CD4-positive, alpha-beta T cell treated with Interleukin-4 for 4 hours (primary cell): ENCODE measurements around the gene AFF1.
"Not testable (repeated sequence)": the region's sequence is repeated elsewhere in the genome, so short reads cannot be mapped to it uniquely, and the experiment has no call there.

Experiments
- DNase-seq: peaks from one replicate; pipeline ENCODE4 v3.0.0-alpha.2; 2020

AFF1 gene

DNA sequence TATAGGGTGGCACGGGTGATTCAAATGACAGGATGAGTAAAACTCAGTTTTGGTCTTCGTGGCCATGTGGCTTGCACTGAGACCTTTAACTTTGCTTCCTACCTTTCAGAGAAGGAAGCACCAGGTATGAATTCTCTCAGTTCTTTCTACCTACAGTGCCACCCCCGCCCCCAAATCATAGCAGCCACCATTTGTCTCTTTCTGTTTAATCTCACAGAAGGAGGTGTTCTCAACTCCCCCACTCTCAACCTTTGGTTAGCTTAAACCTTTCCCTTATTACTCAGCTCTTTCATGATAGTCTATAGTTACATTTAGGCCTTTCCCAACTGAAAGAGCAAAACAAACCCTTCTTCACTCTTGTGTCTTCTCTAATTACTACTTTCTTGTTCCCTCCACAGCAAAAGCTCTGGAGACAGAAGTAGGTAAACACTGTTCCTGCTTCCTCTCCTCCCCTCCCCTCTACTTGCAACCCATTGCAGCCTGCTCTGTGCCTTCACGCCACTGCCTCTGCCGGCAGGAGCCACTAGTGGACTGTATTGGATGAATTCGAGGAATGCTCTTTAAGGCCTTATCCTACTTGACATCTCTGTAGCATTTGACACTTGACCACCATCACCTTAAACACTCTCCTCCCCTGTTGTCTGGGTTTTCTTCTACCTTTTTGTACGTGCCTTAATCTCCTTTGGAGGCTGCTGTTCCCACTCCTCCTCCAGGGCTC, 123.7 kb downstream of the AFF1 start:
- DNase-seq = peak; percentile 68

DNA sequence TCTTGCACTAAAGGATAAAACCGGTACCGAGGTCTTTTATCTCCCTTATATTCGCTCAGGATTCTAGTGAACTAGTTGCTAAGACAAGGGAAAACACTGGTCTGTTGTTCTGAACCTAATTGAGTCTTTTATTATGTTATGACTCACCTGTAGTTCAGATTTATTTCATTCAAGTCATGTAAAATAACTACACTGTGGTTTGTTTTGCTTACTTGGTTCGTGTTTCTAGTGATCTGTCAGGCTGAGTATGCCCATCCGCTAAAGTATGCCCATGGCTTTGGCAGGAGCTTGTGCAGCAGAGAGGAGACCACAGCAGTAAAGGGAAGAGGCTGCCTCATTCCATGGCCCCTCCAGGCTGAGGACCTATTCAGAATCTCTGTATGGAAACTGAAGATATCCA, 126.1 kb downstream of the AFF1 start:
- peak; percentile 56 for DNase-seq

DNA sequence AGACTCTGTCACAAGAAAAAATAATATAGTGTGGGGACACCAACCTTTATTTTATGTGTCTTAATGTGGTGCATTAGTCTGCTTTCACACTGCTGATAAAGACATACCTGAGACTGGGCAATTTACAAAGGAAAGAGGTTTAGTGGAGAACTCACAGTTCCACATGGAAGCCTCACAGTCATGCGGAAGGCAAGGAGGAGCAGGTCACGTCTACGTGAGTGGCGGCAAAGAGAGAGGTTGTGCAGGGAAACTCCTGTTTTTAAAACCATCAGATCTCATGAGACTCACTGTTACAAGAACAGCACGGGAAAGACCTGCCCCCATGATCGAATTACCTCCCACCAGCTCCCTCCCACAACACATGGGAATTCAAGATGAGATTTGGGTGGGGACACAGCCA, 130.2 kb downstream of the AFF1 start:
- no peak for DNase-seq

DNA sequence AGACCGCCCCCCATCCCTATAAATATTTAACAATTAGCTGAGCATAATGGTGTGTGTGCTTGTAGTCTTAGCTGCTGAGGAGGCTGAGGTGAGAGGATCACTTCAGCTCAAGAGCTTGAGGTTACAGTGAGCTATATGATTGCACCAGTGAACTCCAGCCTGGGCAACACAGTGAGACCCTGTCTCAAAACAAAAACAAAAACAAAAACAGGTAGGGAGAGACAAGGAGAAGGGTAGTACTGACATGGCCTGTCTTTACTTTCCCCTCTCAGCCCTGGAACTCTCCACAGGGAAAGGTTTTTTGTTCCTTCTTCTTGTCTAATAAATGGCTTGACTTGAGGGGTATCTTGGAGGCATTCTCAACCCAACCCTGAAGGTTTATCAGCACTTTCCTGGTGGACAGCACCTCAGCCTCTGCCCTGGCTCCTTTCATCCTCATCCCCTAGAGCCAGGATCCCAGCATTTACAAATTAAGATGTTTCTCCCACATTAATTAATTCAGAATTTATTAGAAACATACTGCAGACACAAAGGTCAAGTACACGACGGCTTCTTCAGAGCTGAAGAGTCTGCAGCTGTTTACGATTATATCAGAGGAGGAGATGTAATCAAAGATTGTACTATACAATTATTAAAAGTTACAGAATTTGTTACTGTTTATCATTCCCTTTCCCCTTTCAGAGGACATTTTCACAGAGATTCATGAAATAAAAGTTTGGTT, 131.8 kb downstream of the AFF1 start:
- no peak for DNase-seq

DNA sequence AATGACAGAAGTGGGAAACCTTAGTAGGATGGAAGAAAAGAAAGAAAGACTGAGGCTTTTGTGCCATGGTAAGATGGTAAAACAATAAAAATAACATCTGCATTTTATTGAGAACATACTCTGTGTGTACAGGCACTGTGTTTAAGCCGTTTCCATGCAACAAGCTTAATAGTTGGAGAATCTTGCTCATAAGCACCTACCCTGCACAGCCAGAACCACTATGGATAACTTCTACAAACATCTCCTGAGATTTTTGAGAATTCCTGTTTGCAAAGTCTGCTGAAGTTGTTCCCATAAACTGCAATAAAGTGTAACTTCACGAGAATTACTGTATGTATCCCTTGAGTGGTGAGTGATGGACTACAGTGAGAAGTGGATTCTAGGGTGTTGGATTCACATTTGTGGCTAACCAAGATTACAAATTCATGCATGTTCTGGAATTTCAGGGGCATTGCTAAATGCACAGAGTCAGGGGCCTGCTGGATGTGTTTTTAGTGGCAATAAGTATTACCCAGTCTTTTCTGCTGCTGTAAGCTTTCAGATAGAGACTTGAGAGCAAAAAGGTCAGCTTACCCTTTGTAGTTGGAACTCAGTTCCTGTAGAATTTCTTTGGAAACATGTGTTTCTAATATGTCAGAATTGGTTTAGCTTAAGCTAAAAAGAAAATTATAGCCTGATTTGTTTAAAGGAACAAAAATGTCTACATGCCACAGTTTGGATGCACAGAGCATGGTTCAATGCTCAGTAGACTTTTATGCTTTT, 132.5 kb downstream of the AFF1 start:
- DNase-seq = no peak

DNA sequence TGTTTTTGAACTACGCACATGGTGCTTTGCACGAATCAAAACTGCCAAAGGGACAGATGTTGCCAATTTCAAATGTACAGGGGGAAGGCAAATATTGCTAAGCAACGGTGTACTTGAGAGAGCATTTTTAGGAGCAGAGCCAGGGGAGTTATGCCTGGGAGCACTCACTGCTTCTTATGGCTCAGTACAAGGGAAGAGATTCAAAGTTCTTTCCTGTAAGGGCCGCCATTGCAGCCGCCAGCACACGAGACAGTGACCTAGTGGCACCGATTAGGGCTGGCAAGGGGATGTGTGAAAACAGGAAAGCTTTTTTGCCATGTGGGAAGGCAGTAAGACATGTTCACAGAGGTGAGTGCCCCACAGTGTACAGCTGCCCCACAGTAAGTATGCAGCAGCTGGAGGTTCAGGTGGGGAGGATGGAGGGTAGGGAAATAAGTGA, 133.8 kb downstream of the AFF1 start:
- no peak for DNase-seq

DNA sequence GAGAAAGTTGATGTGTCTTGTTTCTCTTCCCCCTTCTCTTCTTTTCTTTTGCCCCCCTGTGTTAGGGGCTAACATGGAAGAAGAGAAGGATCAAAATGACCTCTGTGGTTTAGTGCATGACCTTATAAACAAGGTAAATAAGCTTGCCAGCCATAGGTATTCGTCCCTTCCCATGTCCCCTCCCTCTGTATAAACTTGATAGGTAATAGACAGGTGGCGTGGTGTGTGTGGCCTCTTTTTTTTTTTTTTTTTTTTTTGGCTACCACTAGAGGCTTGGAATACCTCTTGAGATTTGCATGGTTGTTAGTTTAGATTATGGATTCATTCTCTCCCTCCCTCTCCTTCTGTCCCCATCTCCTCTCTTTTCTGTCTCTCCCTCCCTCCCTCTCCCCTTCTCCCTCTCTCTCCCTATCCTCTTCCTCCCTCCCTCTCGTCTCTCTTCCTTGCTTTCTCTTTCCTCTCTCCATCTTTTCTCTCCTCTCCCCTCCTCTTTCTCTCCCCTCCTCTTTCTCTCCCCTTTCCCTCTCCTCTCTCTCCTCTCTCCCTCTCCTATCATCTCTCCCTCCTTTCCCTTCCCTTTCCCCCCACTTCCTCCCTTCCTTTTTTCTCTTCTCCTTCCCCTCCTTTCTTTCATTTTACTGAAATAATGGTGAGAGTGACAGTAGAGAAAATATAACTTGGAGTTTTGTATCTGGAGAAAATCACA, 134.4 kb downstream of the AFF1 start:
- no peak for DNase-seq

DNA sequence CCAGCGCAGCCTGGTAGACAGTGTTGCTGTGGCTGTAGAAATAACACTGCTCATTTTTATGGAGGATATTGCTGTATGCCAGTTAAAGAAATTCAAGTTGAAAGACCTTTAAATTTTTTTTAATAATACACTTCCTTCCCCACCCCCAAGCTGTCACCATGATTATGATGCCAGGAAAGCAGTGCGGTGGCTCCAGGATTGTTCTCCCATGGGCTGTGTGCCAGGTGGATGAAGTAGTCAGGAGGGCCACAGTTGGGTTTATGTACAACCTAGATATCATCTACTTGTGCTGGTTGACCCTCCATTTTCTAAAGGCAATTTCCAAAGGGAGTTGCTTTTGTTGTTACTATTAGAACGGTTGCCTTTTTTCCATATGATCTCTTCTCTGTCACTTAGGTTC, 136.6 kb downstream of the AFF1 start:
- no peak for DNase-seq

DNA sequence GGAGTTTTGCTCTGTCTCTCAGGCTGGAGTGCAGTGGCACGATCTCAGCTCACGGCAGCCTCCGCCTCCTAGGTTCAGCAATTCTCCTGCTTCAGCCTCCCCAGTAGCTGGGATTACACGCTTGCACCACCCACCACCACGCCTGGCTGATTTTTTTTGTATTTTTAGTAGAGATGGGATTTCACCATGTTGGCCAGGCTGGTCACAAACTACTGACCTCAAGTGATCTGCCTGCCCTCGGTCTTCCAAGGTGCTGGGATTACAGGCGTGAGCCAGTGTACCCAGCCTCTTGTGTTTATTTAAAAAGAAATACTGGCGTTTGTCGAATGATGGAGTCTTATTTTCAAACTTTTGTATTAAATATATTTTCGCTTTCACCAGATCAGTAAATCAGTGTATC, 137.7 kb downstream of the AFF1 start:
- not testable (repeated sequence) for DNase-seq

DNA sequence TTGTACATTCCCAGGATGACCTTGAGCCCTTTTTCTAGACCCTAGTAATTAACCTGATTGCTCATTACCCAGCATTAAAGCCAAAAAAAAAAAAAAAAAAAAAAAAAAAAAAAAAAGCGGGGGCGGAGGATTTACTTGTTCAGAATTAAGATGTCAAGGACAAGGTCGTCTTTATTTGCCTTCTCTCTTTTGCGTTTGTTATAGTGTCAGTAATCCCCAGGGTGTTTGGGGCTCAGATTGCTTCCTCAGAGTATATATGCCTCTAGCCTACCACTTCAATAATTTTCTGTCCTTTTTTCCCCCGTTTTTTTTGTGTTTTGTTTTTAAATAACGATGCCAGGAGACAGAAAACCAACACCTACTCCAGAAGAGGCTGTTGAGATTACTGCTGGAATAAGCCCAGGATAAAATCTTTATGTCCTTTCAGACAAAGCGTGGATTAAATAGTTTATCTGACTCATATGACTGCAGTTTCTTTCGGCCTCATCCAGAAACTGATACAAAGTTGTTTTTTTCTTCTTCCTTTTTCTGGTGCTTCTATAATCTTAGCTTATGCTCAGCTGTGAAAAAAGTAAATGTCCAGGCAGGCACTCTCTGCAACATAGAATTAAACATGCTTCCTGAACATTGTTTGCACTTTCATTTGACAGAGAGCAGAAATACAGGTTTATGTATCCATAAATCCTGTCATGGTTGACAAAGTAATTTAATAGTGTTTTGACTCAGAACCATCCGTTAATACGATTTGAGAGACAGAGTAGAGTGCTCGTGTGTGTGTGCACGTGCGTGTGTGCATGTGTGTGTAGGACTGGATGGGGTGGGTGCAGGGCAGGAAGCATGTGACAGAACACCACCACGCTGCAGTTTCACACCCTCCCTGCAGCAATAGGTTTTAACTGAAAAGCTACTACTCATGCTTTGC, 138.6 kb downstream of the AFF1 start:
- peak; percentile 70 for DNase-seq

DNA sequence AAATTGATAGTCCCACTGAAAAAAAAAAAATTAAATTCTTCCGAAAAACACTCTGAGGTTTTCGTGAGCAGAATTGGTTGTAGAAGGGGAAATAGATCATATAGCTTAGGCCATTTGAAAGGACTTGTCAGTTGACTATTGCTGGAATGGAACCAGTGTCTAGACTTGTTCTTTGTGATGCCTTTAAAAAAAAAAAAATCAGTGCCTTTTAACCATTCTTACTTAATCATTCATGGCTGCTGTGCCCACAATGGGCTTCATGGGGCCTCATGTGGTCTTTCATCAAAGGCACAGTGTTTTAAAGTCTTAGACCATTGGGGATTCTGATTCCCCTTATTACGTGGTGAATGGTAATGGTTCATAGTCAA, 139.3 kb downstream of the AFF1 start:
- DNase-seq = no peak

DNA sequence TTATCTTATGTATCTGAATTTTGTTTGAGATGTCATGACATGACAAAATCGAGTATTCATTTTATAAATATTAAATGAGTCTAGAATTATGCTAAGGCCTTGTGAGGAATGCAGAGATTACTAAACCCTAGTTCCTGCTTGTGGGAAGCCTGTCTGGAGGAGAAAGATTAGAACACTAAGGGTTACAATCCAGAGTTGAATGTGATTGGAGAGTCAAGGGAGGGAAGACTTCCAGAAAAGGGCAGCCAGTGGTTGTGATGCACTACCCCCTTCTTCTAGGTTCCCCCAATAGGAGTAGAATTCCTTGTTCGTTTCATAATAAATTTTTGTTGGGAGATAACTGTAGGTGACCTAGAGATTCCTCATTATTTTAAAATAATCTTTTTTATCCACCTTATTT, 141.1 kb downstream of the AFF1 start:
- DNase-seq = no peak

DNA sequence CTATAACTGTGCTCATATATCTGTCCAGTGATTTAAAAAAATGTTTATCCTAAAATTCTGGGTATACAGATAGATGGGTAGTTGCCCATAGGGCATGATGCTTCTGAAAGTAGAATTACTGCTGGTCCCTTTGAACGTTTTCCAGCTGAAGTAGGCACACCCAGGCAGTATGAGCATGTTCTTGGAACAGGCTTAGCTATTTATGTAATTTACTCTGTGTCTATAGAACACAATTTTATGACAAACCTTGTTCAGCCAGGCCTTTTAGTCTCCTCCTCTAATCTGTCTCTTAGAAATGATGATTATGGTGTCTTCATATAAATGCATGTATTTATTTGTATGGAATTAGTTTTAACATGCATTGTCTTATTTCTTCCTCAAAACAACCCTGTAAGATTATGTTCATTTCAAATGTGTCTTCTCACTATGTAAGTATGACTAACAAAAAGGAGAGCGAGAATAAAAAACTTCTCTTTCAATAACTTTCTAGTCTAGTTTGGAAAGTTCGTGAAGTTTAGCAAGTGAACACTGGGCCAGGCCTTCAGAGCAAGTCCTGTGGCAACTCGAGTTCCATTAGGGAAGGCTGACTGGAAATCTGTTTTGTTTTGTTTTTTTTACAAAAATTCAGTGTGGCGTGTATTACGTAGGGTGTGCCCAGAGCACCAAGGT, 142.0 kb downstream of the AFF1 start:
- no peak for DNase-seq

DNA sequence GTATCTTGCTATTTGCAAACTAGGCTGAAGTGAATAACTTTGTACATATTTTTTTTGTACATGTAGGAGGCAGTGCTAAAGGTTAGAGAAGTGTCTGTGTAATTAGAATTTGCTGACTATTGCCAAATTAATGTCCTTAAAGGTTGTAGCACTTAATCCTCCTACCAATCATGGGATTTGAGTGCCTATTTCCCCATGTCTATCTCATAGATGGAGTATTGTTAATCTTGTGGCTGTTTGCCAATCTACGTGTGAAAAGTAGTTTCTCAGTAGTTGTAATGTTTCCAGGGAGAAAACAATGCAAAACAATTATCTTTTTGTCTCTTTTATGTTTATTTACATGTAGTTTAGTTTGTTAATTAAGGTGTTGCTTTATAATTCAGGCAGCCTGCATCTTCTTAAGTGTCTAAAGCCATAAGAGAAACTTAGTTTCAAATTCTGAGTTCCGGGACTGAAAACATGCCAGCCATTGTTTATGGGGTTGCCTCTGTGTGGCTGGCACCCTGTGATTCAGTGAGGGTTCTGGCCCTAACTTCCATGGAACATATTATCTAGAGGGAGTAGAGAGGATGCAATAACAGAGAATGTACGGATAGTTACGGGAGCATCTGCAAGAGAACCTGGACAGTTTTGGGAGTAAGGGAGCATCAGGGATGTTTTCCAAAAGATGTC, 143.2 kb downstream of the AFF1 start:
- DNase-seq = no peak

DNA sequence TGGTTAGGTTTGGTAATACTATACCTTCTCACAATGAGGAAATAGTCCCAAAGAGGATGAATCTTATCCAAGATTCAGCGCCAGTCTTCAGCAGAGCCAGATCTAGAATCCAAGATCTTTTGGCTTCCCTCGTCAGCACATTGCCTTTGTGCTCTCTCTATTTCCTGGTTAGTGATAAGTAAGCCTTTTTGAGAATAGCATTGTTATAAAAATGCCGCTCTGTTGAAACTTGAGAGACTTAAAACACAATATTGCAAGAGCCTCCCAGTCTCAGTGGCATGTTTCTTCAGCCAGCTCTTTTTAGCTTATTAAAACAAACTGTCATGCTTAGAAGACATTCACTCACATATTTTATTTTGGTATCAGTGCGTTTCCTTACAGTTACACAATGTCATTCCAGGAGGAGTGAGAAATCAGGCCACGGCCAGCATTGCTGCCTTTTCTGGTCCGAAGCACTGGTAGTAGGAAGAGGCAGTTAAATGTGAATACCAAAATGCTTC, 144.2 kb downstream of the AFF1 start:
- no peak for DNase-seq

DNA sequence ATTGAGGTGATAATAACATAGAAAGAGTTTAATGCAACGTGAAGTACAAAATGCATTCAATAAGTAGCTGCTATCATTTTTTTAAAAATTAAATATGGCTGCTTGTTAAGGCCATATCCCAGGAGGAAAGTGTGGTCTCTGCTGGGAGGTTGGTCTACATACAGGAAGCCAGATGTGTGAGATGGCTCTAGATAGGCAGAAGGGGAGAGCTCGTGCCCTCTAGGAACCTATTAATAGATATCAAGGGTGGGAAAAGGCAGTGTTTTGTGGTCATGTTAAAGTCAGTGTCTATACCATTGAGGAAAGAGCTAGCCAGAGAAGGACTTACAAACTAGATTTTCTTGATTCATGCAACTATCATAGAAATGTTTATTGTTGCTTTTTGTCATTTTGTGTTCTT, 145.2 kb downstream of the AFF1 start:
- DNase-seq = no peak

DNA sequence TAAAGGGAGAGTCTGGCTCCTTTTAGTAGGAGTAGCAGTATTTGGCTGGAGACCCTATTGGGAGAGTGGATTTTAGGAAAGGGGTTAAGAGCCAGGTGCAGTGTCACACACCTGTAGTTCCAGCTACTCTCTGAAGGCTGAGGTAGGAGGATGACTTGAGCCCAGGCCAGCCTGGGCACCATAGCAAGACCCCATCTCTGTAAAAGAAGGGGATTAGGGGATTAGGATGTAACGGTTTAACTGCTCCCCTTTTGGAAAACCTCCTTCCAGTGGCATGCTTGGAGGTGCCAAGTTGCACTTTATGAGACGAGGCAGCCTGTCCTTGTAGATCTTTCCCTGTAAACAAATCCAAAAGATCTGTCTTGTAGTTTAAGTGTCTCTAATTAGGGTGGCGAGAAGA, 145.7 kb downstream of the AFF1 start:
- no peak for DNase-seq

DNA sequence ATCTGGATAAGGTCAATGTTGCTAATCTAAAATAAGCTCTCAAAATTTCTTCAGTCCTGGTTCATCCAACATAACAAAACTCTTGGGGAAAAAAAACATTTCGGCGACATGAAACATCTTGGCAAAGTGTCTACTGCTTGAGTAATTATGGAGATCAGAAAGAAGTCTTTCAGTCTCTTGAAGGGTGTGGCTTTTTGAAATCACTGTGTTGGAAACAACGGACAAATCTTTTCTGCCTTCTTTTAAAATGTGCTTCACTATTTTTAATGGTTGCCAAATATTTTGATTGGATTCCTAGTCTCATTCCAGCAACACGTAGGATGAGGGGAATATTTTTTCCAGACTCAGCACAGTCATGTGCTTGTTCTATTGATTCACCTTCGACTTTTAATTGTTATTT, 147.0 kb downstream of the AFF1 start:
- no peak for DNase-seq

DNA sequence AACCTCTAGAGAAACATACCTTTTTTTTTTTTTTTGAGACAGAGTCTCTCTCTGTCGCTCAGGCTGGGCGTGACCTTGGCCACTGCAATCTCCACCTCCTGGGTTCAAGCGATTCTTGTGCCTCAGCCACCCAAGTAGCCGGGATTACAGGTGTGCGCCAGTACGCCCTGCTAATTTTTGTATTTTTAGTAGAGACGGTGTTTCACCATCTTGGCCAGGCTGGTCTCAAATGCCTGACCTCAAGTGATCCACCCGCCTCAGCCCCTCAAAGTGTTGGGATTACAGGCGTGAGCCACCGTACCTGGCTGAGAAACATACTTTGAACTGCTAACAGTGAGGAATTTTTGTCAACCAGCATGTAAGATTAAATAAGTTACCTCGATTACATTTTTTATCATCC, 150.9 kb downstream of the AFF1 start:
- not testable (repeated sequence) for DNase-seq

DNA sequence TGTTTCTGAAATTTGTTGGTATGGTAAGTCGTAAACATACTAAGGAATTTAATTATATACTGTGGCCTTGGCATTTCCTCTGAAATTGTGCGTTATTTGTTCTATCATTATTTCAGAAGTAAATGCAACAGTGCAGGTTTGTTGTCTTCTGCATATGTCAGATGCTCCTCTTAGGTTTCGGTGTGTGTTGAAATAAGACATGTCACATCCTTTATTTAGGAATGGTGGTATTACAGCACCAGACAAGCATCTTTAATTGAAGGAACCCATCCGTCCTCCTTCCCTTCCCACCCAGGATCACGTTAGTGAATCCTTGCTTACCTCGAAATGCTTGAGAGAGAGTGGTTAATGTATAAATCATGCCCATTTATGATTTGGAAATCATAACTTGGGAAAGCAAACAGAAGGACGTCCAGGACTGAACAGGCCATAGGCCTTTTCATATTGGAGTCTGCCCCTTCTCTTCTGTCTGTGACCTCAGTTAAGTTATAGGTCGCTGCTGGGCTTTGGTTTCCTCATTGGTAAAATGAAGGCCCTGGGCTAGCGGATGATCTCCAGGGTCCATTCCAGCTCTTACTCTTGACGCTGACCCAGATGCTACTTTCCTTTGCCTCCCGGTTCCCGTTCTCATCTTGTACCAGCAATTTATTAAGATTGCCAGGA, 151.5 kb downstream of the AFF1 start:
- DNase-seq = no peak
